ENCODE measurements around the gene AGMO. TPM values are rescaled to one million over a fixed set of nuclear protein-coding genes. Genes with fewer than 3 reads are reported as not detected.
"Not testable (repeated sequence)": the region's sequence is repeated elsewhere in the genome, so short reads cannot be mapped to it uniquely, and the experiment has no call there.

AGMO gene
- total RNA-seq, 2 experiments from 2014 or later = not detected

- no peaks in the 10 kb centered on the region for H3K4me1 Mint-ChIP-seq
- no peak for DNase-seq
- H3K27ac Mint-ChIP-seq = no peak overlapping the region
- no peak overlapping the region for H3K4me3 Mint-ChIP-seq
- H3K9me3 Mint-ChIP-seq = no peaks in the 10 kb centered on the region
- no peaks in the 10 kb centered on the region for H3K36me3 Mint-ChIP-seq
- H3K27me3 Mint-ChIP-seq = no peaks in the 10 kb centered on the region
These were observed 234.8 kb downstream of the AGMO start for GRCh38 chr7:15327001-15327400.

- no peak overlapping the region for H3K27ac Mint-ChIP-seq
- no peak for DNase-seq
- H3K36me3 Mint-ChIP-seq = no peaks in the 10 kb centered on the region
- no peaks in the 10 kb centered on the region for H3K27me3 Mint-ChIP-seq
- H3K9me3 Mint-ChIP-seq = no peaks in the 10 kb centered on the region
- no peak overlapping the region for H3K4me3 Mint-ChIP-seq
- H3K4me1 Mint-ChIP-seq = no peaks in the 10 kb centered on the region
These were observed 235.7 kb downstream of the AGMO start for GRCh38 chr7:15326044-15326644.

- Mint-ChIP-seq H3K36me3 (no peaks in the 10 kb centered on the region), H3K27me3 (no peaks in the 10 kb centered on the region)
- no peak for DNase-seq
These were observed 238.3 kb downstream of the AGMO start for GRCh38 chr7:15323550-15323949.

GRCh38 chr7:15317215-15317614 lies 244.6 kb downstream of the AGMO start:
- no peak for DNase-seq
- Mint-ChIP-seq H3K9me3 (peaks cover 3% of the 10 kb centered on the region), H3K36me3 (no peaks in the 10 kb centered on the region), H3K27ac (no peak overlapping the region), H3K27me3 (no peaks in the 10 kb centered on the region), H3K4me1 (no peaks in the 10 kb centered on the region), H3K4me3 (no peak overlapping the region)

More at GRCh38 chr7:15323550-15323949, 238.3 kb downstream of the AGMO start:
- H3K9me3 Mint-ChIP-seq = no peaks in the 10 kb centered on the region
- no peak overlapping the region for H3K4me3 Mint-ChIP-seq
- H3K27ac Mint-ChIP-seq = no peak overlapping the region
- no peaks in the 10 kb centered on the region for H3K4me1 Mint-ChIP-seq

- Mint-ChIP-seq H3K27ac (no peak overlapping the region), H3K27me3 (no peaks in the 10 kb centered on the region), H3K4me1 (no peaks in the 10 kb centered on the region), H3K4me3 (no peak overlapping the region), H3K36me3 (no peaks in the 10 kb centered on the region), H3K9me3 (peaks cover 7% of the 10 kb centered on the region)
- DNase-seq = no peak
These were observed 246.1 kb downstream of the AGMO start for GRCh38 chr7:15315678-15316077.

GRCh38 chr7:15314922-15315321 lies 246.9 kb downstream of the AGMO start:
- Mint-ChIP-seq H3K9me3 (peaks cover 7% of the 10 kb centered on the region), H3K36me3 (no peaks in the 10 kb centered on the region), H3K4me1 (no peaks in the 10 kb centered on the region), H3K27me3 (no peaks in the 10 kb centered on the region), H3K4me3 (no peak overlapping the region), H3K27ac (no peak overlapping the region)
- no peak for DNase-seq

GRCh38 chr7:15313361-15313760 lies 248.5 kb downstream of the AGMO start:
- H3K27me3 Mint-ChIP-seq = no peaks in the 10 kb centered on the region

GRCh38 chr7:15309872-15310271 lies 251.9 kb downstream of the AGMO start:
- Mint-ChIP-seq H3K4me3 (no peak overlapping the region), H3K4me1 (no peaks in the 10 kb centered on the region), H3K27ac (no peak overlapping the region)

More at GRCh38 chr7:15313361-15313760, 248.5 kb downstream of the AGMO start:
- DNase-seq = no peak
- H3K4me1 Mint-ChIP-seq = no peaks in the 10 kb centered on the region
- no peak overlapping the region for H3K27ac Mint-ChIP-seq
- H3K9me3 Mint-ChIP-seq = peaks cover 7% of the 10 kb centered on the region
- no peaks in the 10 kb centered on the region for H3K36me3 Mint-ChIP-seq
- no peak overlapping the region for H3K4me3 Mint-ChIP-seq

GRCh38 chr7:15308821-15309220 lies 253.0 kb downstream of the AGMO start:
- Mint-ChIP-seq H3K4me3 (no peak overlapping the region), H3K27ac (no peak overlapping the region), H3K36me3 (no peaks in the 10 kb centered on the region), H3K9me3 (peaks cover 7% of the 10 kb centered on the region), H3K4me1 (no peaks in the 10 kb centered on the region), H3K27me3 (no peaks in the 10 kb centered on the region)
- no peak for DNase-seq

More at GRCh38 chr7:15309872-15310271, 251.9 kb downstream of the AGMO start:
- H3K36me3 Mint-ChIP-seq = no peaks in the 10 kb centered on the region
- peaks cover 7% of the 10 kb centered on the region for H3K9me3 Mint-ChIP-seq
- no peak for DNase-seq
- no peaks in the 10 kb centered on the region for H3K27me3 Mint-ChIP-seq

GRCh38 chr7:15306296-15306695 lies 255.5 kb downstream of the AGMO start:
- Mint-ChIP-seq H3K27me3 (no peaks in the 10 kb centered on the region), H3K36me3 (no peaks in the 10 kb centered on the region), H3K27ac (no peak overlapping the region), H3K9me3 (peaks cover 2% of the 10 kb centered on the region), H3K4me1 (no peaks in the 10 kb centered on the region), H3K4me3 (no peak overlapping the region)
- no peak for DNase-seq

- no peak overlapping the region for H3K27ac Mint-ChIP-seq
- peaks cover 2% of the 10 kb centered on the region for H3K9me3 Mint-ChIP-seq
- no peaks in the 10 kb centered on the region for H3K27me3 Mint-ChIP-seq
- H3K4me1 Mint-ChIP-seq = no peaks in the 10 kb centered on the region
- no peak for DNase-seq
- no peak overlapping the region for H3K4me3 Mint-ChIP-seq
- H3K36me3 Mint-ChIP-seq = no peaks in the 10 kb centered on the region
These were observed 256.7 kb downstream of the AGMO start for GRCh38 chr7:15305002-15305600.

GRCh38 chr7:15303357-15303756 lies 258.5 kb downstream of the AGMO start:
- no peak overlapping the region for H3K4me3 Mint-ChIP-seq
- H3K4me1 Mint-ChIP-seq = no peaks in the 10 kb centered on the region
- H3K27me3 Mint-ChIP-seq = no peaks in the 10 kb centered on the region
- no peak overlapping the region for H3K27ac Mint-ChIP-seq
- peaks cover 2% of the 10 kb centered on the region for H3K9me3 Mint-ChIP-seq
- DNase-seq = no peak
- H3K36me3 Mint-ChIP-seq = no peaks in the 10 kb centered on the region

GRCh38 chr7:15300986-15301385 lies 260.8 kb downstream of the AGMO start:
- not testable (repeated sequence) for H3K27ac Mint-ChIP-seq, H3K36me3 Mint-ChIP-seq, H3K27me3 Mint-ChIP-seq, H3K4me3 Mint-ChIP-seq, H3K9me3 Mint-ChIP-seq, H3K4me1 Mint-ChIP-seq, DNase-seq

- no peak for DNase-seq
- no peaks in the 10 kb centered on the region for H3K4me1 Mint-ChIP-seq
- H3K27ac Mint-ChIP-seq = no peak overlapping the region
- no peaks in the 10 kb centered on the region for H3K27me3 Mint-ChIP-seq
- peaks cover 1% of the 10 kb centered on the region for H3K9me3 Mint-ChIP-seq
- H3K36me3 Mint-ChIP-seq = no peaks in the 10 kb centered on the region
- H3K4me3 Mint-ChIP-seq = no peak overlapping the region
These were observed 269.7 kb downstream of the AGMO start for GRCh38 chr7:15292138-15292537.

- DNase-seq = no peak
- Mint-ChIP-seq H3K4me3 (no peak overlapping the region), H3K4me1 (no peaks in the 10 kb centered on the region), H3K36me3 (no peaks in the 10 kb centered on the region), H3K27me3 (no peaks in the 10 kb centered on the region), H3K27ac (no peak overlapping the region), H3K9me3 (peaks cover 1% of the 10 kb centered on the region)
These were observed 270.1 kb downstream of the AGMO start for GRCh38 chr7:15291699-15292098.

- Mint-ChIP-seq H3K9me3 (peaks cover 11% of the 10 kb centered on the region), H3K27ac (no peak overlapping the region), H3K36me3 (no peaks in the 10 kb centered on the region), H3K4me1 (no peaks in the 10 kb centered on the region), H3K4me3 (no peak overlapping the region), H3K27me3 (no peaks in the 10 kb centered on the region)
- no peak for DNase-seq
These were observed 273.1 kb downstream of the AGMO start for GRCh38 chr7:15288741-15289140.

Measured in activated naive CD8-positive, alpha-beta T cell treated with anti-CD3 and anti-CD28 coated beads for 36 hours (primary cell).